PC-9 (cell line): ENCODE data around the gene AGBL4.

Experiments
- CTCF ChIP-seq: fragments of 200-600 bp; sonication (generic); conservative IDR thresholded peaks from 2 replicates; pipeline ENCODE4 v1.6.1; 2017; ENCODE audit warnings: mixed run types, antibody characterized with exemption, mild to moderate bottlenecking, moderate library complexity
- EZH2 ChIP-seq: fragments of 200-600 bp; sonication (generic); IDR thresholded peaks from 2 replicates; pipeline ENCODE4 v1.8.0; 2017; ENCODE audit warnings: antibody characterized with exemption, low read depth

GRCh38 chr1:49448200-49448599, 575.6 kb downstream of the AGBL4 start:
- TF ChIP-seq CTCF (no peak), EZH2 (no peak)
